Neuronal stem cell (in vitro differentiated cells): ENCODE data around the gene CAPN11.
"Not testable (repeated sequence)": the region's sequence is repeated elsewhere in the genome, so short reads cannot be mapped to it uniquely, and the experiment has no call there.

ENCODE experiments used
- DNase-seq: peaks from one replicate; pipeline ENCODE4 v3.0.0-alpha.2; 2013; ENCODE audit warnings: low spot score
- H2AFZ ChIP-seq: one replicate; pipeline ENCODE4 v1.6.1; 2013; ENCODE audit warnings: mild to moderate bottlenecking, low read length, inconsistent platforms
- H2AK5ac ChIP-seq: 2 replicates; pipeline ENCODE4 v1.6.1; 2013; ENCODE audit warnings: low read depth, mild to moderate bottlenecking, inconsistent platforms, low read length, moderate library complexity, mixed read lengths
- H2BK120ac ChIP-seq: 2 replicates; pipeline ENCODE4 v1.6.1; 2013; ENCODE audit warnings: low read depth, mild to moderate bottlenecking, inconsistent platforms, low read length, moderate library complexity, mixed read lengths
- H2BK12ac ChIP-seq: one replicate; pipeline ENCODE4 v1.6.1; 2013; ENCODE audit warnings: low read length, inconsistent platforms
- H2BK15ac ChIP-seq: 2 replicates; pipeline ENCODE4 v1.6.1; 2013; ENCODE audit warnings: mild to moderate bottlenecking, low read length, inconsistent platforms, mixed read lengths
- H2BK5ac ChIP-seq: one replicate; pipeline ENCODE4 v1.6.1; 2013; ENCODE audit warnings: inconsistent platforms, mild to moderate bottlenecking, low read length, moderate library complexity
- H3K14ac ChIP-seq: one replicate; pipeline ENCODE4 v1.6.1; 2013; ENCODE audit warnings: low read length, inconsistent platforms
- H3K18ac ChIP-seq: 2 replicates; pipeline ENCODE4 v1.6.1; 2013; ENCODE audit warnings: low read length, inconsistent platforms
- H3K23ac ChIP-seq: 2 replicates; pipeline ENCODE4 v1.6.1; 2013; ENCODE audit warnings: low read depth, mild to moderate bottlenecking, mixed read lengths, low read length, inconsistent platforms; ENCODE audit not compliant: poor library complexity
- H3K27ac ChIP-seq: replicated peaks from 3 replicates; pipeline ENCODE4 v1.5.1; 2013; ENCODE audit warnings: low read length, inconsistent platforms
- H3K27me3 ChIP-seq, 3 experiments: 2 replicates each; pipeline ENCODE4 v1.6.1; 2013; ENCODE audit warnings: low read length in 3 of 3, mild to moderate bottlenecking in 2 of 3, inconsistent platforms in 1 of 3, low read depth in 1 of 3, mixed read lengths in 1 of 3, moderate library complexity in 1 of 3; ENCODE audit not compliant: control insufficient read depth in 3 of 3, insufficient read depth in 3 of 3
- H3K36me3 ChIP-seq, 2 donors: replicated peaks in 1 of 2; 2 replicates each; pipeline ENCODE4 v1.6.1; 2013; ENCODE audit warnings: low read length in 2 of 2; ENCODE audit not compliant: control insufficient read depth in 2 of 2, insufficient read depth in 2 of 2
- H3K4ac ChIP-seq: 2 replicates; pipeline ENCODE4 v1.6.1; 2013; ENCODE audit warnings: inconsistent platforms, mild to moderate bottlenecking, low read length, moderate library complexity
- H3K4me1 ChIP-seq, 2 donors: 1 replicate in 1 of 2; 2 replicates in 1 of 2; pipeline ENCODE4 v1.6.1; 2013; ENCODE audit warnings: low read length in 2 of 2, low read depth in 1 of 2; ENCODE audit not compliant: control insufficient read depth in 2 of 2, insufficient read depth in 1 of 2
- H3K4me2 ChIP-seq: one replicate; pipeline ENCODE4 v1.6.1; 2013; ENCODE audit warnings: mild to moderate bottlenecking, low read length, inconsistent platforms; ENCODE audit not compliant: insufficient read depth, poor library complexity, severe bottlenecking
- H3K4me3 ChIP-seq, 2 donors: 2 replicates each; pipeline ENCODE4 v1.5.1; 2013; ENCODE audit warnings: low read length in 2 of 2, mild to moderate bottlenecking in 2 of 2, inconsistent platforms in 1 of 2, moderate library complexity in 1 of 2
- H3K79me1 ChIP-seq: one replicate; pipeline ENCODE4 v1.6.1; 2013; ENCODE audit warnings: low read depth, mild to moderate bottlenecking, inconsistent platforms, low read length, moderate library complexity
- H3K9ac ChIP-seq: one replicate; pipeline ENCODE4 v1.6.1; 2013; ENCODE audit warnings: mild to moderate bottlenecking, low read depth, low read length, inconsistent platforms; ENCODE audit not compliant: poor library complexity
- H3K9me3 ChIP-seq, 2 donors: replicated peaks in 1 of 2; 2 replicates each; pipeline versions ENCODE3 to v1.6.1; 2013; ENCODE audit warnings: low read length in 2 of 2, mild to moderate bottlenecking in 2 of 2, inconsistent platforms in 1 of 2, low read depth in 1 of 2, mixed read lengths in 1 of 2, moderate library complexity in 1 of 2; ENCODE audit not compliant: control insufficient read depth in 2 of 2, insufficient read depth in 1 of 2
- H4K8ac ChIP-seq: one replicate; pipeline ENCODE4 v1.6.1; 2013; ENCODE audit warnings: low read depth, mild to moderate bottlenecking, inconsistent platforms, low read length, moderate library complexity
- H4K91ac ChIP-seq: one replicate; pipeline ENCODE4 v1.6.1; 2013; ENCODE audit warnings: low read length, low read depth, mild to moderate bottlenecking, inconsistent platforms; ENCODE audit not compliant: poor library complexity
- WGBS, 2 donors: extraction: QIAGEN DNeasy Blood & Tissue Kit; methylation state at CpG; one replicate each; pipeline ENCODE4 v1.1.7; 2013; ENCODE audit warnings: missing lambda C conversion rate in 2 of 2, mixed read lengths in 1 of 2; ENCODE audit not compliant: insufficient read length in 2 of 2, insufficient replicate concordance in 1 of 2; ENCODE audit errors: extremely low coverage in 2 of 2; 5-methylcytosine and 5-hydroxymethylcytosine counted together

The CAPN11 gene

GRCh38 chr6:44194326-44194725 lies 35.7 kb downstream of the CAPN11 start:
- Histone ChIP-seq H3K4me3 (no peak overlapping the region), H3K9ac (peak overlapping the region; percentile 21), H4K8ac (no peak overlapping the region), H3K23ac (peak overlapping the region; percentile 73), H4K91ac (peak overlapping the region; percentile 79), H3K14ac (peak overlapping the region; percentile 25), H2BK5ac (no peak overlapping the region), H3K27me3 (no peaks in the 10 kb centered on the region), H2AK5ac (peak overlapping the region; percentile 98), H3K9me3 (no peaks in the 10 kb centered on the region), H3K4ac (no peak overlapping the region), H2BK15ac (peak overlapping the region; percentile 15), H3K4me1 (peaks cover 6 to 7% of the 10 kb centered on the region in 2 donors), H2BK120ac (peak overlapping the region; percentile 76), H3K4me2 (no peak overlapping the region), H3K36me3 (no peaks in the 10 kb centered on the region), H3K18ac (peak overlapping the region; percentile 81), H2AFZ (no peak overlapping the region), H3K79me1 (no peaks in the 10 kb centered on the region), H2BK12ac (no peak overlapping the region), H3K27ac (no peak overlapping the region)
- WGBS, 2 donors: no CpG with 5 or more reads among the region's 5 CpGs
- no peak for DNase-seq

- not testable (repeated sequence) for H4K91ac ChIP-seq, H3K36me3 ChIP-seq, H2BK12ac ChIP-seq, H3K27me3 ChIP-seq, H3K18ac ChIP-seq, H3K14ac ChIP-seq, H4K8ac ChIP-seq, H2AK5ac ChIP-seq, H3K9me3 ChIP-seq, DNase-seq, H2BK5ac ChIP-seq, H3K27ac ChIP-seq, H3K4me2 ChIP-seq, H2AFZ ChIP-seq, H3K4me3 ChIP-seq, H3K4ac ChIP-seq, H3K23ac ChIP-seq, H2BK120ac ChIP-seq, H2BK15ac ChIP-seq, H3K79me1 ChIP-seq, H3K9ac ChIP-seq
- H3K4me1 ChIP-seq: peaks cover 13 to 14% of the 10 kb centered on the region in 2 donors
- no CpG with 5 or more reads among the region's 11 CpGs for WGBS, 2 donors
These were observed 37.7 kb downstream of the CAPN11 start for GRCh38 chr6:44196351-44196750.

DNA sequence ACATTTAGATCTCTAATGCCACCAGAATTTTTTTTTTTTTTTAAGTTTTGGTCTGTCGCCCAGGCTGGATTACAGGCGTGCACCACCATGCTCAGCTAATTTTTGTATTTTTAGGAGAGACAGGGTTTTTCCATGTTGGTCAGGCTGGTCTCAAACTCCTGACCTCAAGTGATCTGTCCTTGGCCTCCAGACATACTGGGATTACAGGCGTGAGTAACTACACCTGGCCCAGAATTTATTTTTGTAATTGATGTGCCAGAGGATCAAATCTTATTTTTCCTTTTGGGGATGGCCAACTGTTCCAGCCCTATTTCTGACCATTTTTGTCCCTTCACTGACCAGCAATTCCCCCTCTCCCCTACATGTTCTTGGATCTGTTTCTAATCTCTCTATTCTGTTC lies 40.1 kb downstream of the CAPN11 start:
- Histone ChIP-seq H3K4me2 (no peak overlapping the region), H2AK5ac (no peak overlapping the region), H3K23ac (no peak overlapping the region), H2BK5ac (no peak overlapping the region), H3K18ac (no peak overlapping the region), H3K27ac (no peak overlapping the region), H2BK120ac (no peak overlapping the region), H3K4ac (no peak overlapping the region), H3K9ac (no peak overlapping the region), H3K14ac (no peak overlapping the region), H3K36me3 (no peaks in the 10 kb centered on the region), H4K8ac (no peak overlapping the region), H4K91ac (no peak overlapping the region), H3K4me1 (peaks cover 21 to 23% of the 10 kb centered on the region in 2 donors), H2BK15ac (no peak overlapping the region), H3K4me3 (no peak overlapping the region), H3K27me3 (no peaks in the 10 kb centered on the region), H2BK12ac (no peak overlapping the region), H3K9me3 (no peaks in the 10 kb centered on the region), H3K79me1 (no peaks in the 10 kb centered on the region), H2AFZ (no peak overlapping the region)
- DNase-seq: no peak
- WGBS, 2 donors: no CpG with 5 or more reads among the region's 3 CpGs

DNA sequence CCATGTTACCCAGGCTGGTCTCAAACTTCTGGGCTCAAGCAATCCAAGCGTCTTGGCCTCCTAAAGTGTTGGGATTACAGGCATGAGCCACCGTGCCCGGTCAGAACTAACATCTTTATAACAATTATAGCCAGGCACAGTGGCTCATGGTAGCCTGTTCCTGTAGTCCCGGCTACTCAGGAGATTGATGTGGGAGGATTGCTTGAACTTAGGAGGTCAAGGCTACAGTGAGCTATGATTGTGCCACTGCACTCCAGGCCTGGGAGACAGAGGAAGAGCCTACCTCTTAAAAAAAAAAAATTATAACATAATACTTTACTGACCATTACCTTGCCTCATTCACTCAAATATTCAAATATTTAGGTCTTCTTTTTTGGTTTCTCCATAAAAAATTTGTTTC lies 41.3 kb downstream of the CAPN11 start:
- Histone ChIP-seq H4K8ac (no peak overlapping the region), H2AK5ac (no peak overlapping the region), H3K23ac (no peak overlapping the region), H2BK15ac (no peak overlapping the region), H3K27ac (no peak overlapping the region), H2BK120ac (no peak overlapping the region), H3K4ac (no peak overlapping the region), H3K18ac (no peak overlapping the region), H3K9ac (no peak overlapping the region), H2BK12ac (no peak overlapping the region), H4K91ac (no peak overlapping the region), H2AFZ (no peak overlapping the region), H3K14ac (no peak overlapping the region), H3K4me2 (no peak overlapping the region), H3K9me3 (no peaks in the 10 kb centered on the region), H3K4me3 (no peak overlapping the region), H2BK5ac (no peak overlapping the region), H3K79me1 (no peaks in the 10 kb centered on the region), H3K36me3 (no peaks in the 10 kb centered on the region), H3K27me3 (no peaks in the 10 kb centered on the region), H3K4me1 (peaks cover 21 to 23% of the 10 kb centered on the region in 2 donors)
- no peak for DNase-seq
- no CpG with 5 or more reads among the region's 4 CpGs for WGBS, 2 donors
